Effector CD4-positive, alpha-beta T cell (primary cell): ENCODE measurements around the gene KCNA5. TPM values are rescaled to one million over a fixed set of nuclear protein-coding genes. Genes with fewer than 3 reads are reported as not detected.
A peak's percentile ranks its signal among the peaks of the same experiment; 100 is the strongest.

Source experiments
- DNase-seq: peaks from one replicate; pipeline ENCODE4 v3.0.0-alpha.2; 2020
- total RNA-seq: gene quantifications from one replicate; lab custom pipeline; 2026; lab: John Stamatoyannopoulos, UW

Gene KCNA5
- not detected for total RNA-seq

GRCh38 chr12:5043589-5044419 is at the start of gene KCNA5:
Gene KCNA5, plus strand, starts transcription at chr12:5043879. Its CDS starts 269 bp downstream, at chr12:5044148.
- DNase-seq: no peak

- DNase-seq: no peak
Measured at GRCh38 chr12:4994622-4995021, 49.1 kb upstream of the KCNA5 start.

DNA sequence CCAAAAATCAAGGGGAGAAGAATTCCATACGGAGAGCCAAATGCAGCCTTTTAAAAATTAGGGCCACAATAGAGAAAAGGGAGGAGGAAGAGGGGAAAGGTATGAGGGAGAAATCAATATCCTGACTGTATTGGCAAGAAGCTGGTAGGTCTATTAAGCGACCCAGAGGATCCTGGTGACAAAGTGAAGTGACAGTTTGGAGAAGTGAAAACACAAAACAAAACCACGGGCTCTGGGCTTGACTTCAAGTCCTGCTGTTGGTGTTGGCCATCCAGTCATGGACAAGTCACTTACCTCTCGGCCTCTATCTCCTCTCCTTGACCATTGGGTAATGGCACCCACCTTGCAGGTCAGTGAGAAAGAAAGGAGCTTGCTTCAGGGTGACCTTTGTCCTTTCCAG is 47.0 kb upstream of the KCNA5 start:
- DNase-seq: no peak

DNA sequence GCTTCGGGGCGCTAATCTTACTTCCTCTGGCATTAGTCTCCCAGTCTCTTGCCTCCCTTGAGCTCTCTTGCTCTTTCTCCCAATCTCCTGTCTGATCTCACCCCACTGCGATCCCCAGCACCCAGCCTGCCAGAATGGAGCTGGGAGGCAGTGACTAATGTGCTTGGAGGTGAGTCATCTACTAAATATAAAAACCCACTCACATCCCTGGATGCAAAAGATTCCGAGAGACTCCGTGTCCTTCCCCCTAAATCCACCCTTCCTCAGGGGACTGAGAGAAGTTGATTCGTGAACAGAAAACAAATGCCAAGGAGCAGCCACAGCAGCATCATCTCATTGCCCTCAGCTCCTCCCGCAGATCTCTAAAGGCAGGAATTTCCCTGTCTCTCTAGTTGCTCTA is 45.7 kb upstream of the KCNA5 start:
- DNase-seq: no peak

DNA sequence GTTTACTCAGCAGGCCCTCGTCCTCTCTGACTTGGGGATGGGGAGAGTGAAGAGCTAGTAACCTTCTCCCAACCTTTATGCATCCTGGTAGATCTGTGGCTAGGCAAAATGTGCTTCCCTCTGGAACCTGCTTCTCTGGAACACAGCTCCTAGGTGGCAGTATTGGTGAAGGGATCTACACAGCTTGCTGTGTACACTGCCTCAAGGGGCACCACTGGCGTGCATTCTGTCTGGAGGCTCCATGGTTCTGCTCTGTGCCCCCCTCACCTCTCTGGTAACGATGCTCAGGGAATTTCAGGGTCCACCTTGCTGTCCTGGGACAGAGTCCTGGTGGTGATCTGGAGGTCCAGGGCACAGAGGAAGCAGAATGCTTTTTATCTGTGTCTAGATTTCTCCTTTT is 43.5 kb upstream of the KCNA5 start:
- DNase-seq: no peak

- no peak for DNase-seq
Measured at GRCh38 chr12:5000658-5001385, 42.9 kb upstream of the KCNA5 start.

DNA sequence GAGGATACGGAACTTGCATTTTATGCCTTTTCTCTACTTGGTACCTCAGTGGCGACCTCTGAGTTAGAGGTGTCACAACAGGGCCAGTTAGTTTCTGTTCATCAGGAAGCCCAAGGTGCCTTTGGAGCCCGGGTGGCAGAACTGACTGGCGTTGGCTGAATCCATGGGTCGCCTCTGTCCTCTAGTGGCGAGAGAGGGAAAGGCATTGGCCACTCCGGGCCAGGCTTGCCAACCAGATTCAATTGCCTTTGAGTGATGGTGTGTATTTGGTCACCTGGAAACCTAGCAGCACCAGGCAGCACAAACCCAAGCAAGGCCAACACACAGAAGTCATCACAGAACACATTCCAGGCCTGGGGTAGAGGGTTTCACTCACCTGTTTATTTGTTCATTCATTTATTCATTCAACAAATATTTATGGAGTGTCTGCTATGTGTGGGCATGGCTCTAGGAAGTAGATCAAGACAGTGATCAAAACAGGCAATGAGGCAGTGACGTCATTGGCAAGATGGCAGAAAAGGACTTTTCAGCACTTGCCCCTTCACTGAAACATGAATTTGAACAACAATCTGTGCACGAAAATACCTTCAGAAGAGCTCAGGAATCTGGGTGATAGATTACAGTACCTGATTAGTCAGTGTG is 40.5 kb upstream of the KCNA5 start:
- peak; percentile 4 for DNase-seq

DNA sequence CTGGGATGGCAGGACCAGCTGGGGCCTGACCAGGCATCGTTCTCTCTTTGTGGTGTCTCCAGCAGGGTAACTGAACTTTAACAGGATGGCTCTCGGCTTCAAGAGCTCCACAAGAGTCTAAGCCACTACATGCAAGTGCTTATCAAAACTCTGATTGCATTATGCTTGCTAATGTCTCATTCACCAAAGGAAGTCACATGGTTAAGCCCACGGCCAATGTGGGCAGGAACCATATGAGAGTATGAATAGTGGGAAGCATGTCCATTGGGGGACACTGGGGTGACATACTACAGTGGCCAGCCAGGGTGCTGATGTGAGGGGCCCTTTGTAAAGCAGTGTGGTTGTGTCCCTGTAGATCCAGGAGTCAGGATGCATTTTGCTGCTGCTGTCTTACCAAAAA is 35.0 kb upstream of the KCNA5 start:
- no peak for DNase-seq

DNA sequence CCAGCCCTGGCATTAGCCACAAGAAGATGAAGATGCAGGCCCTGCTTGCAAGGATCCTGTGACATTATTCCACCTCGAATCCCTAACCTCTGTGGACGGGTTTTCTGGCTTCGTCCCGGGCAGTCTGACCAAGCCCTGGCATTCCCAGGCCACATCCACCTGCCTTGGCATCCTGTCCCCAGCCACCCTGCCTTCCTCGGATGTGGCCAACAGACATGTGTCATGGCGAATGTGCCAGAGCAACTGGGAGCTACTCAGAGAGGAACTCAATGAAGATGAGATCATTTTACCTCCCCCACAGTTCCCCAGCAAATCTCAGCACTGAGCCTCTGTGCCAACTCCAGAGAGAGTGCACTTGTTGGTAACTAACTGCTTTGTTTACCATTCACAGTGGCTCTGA is 33.5 kb upstream of the KCNA5 start:
- no peak for DNase-seq

DNA sequence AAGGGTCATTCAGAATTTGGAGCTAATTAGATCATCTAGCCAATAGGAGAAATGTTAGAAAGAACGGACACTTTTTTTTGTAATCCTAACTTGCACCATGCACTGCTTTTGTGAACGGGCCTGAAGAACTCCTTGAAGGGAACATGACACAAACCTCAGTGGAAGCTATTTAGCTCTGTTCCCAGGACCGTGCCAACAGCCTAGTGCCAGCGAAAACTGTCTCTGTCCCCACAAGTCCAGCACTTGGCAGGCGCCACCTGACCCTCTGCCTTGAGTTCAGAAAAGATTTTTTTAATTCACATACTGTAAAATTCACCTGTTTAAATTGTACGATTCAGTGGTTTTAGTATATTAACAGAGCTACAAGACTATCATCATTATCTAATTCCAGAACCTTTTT is 31.3 kb upstream of the KCNA5 start:
- DNase-seq: no peak

GRCh38 chr12:5013266-5013730 is 30.4 kb upstream of the KCNA5 start:
- no peak for DNase-seq

GRCh38 chr12:5014269-5014668 is 29.4 kb upstream of the KCNA5 start:
- DNase-seq: no peak

DNA sequence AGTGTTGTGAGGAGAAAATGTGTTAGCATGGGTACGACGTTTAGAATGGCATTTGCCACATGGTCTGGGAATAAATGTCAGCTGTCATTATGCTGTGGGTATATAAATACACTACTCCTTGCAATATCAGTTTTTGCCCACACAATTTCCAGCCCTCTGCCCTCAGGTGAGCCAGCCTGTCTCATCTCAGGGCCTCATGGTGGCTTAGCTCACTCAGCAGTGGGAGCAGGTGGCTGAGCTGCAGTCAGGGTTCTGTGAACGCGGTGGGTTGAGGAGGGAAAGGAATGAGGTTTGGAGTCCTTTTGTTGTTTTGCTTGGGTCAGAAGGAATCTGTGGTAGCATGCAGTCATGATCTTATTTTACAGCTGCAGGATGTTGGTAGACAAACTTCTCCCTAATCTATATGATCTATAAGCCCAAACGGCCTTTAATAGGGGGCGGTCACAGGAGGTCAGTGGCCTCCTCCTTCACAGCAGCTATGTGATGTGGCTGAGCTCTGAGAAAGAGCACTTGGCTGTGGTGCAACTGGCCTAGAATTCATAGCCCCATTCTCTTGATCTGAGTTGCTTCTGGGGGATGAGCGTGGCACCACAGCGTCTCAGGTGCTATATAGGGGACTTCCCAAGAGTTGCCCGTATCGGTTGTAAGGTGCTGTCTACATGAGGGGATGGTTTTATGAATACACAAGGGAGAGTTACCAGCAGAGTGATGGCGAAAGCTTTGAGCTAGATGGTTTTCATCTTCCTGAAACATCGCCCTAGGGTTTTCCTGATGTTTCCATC is 27.8 kb upstream of the KCNA5 start:
- DNase-seq: no peak

DNA sequence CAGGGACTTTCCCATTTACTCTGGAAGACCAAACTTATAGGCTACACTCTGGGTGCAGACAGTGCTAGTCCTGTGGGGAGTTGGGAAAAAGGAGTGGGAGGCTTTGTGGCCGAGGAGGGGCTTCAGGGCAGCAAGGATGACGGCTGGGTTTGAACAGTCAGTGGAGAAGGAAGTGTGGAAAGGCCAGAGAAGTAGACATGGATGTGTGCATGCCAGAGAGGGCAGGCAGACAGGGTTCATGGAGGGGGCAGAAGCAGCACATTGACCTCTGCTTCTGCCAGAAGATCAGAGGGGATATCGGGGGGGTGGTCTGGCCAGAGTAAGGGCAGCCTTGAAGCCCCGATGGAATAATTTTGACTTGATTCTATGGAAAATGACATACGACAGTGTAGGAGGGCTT is 27.2 kb upstream of the KCNA5 start:
- DNase-seq: no peak

DNA sequence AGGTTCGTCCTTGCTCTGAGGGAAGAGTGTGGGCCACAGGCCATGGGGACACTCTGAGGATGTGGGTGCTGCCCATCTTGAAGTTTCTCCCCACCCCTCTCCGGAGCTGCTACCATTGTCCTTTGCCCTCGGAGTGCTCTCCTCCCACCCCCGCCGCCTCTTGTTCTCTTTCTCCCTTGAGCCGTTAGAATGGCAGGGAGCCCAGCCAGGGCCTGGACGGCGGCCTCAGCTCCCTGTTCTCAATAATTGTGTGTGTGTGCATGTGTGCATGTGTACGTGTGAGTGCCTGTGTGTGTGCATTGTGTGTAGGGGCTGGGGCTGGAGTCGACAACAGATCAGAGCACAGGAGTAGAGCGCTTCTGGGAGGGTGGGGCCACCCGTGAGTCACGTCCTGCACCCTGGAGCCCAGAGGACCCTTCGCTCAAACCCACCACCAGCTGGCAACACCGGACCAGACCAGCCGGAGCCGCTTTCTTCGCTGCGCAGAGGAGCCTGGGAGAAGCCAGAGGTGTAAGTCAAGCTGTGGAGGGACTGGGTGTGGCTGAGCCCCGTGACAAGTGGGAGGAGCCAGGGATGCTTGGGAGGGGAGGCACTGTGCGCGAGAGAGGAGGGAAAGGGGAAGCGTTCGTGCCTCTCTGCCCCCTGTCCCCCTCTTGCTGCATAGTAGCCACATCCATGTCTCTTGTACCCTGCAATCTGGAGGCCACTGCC is 25.9 kb upstream of the KCNA5 start:
- DNase-seq: no peak

- DNase-seq: no peak
Measured at GRCh38 chr12:5018677-5019076, 25.0 kb upstream of the KCNA5 start.

GRCh38 chr12:5022025-5022424 is 21.7 kb upstream of the KCNA5 start:
- no peak for DNase-seq

GRCh38 chr12:5022465-5023061 is 21.1 kb upstream of the KCNA5 start:
- peak; percentile 10 for DNase-seq

DNA sequence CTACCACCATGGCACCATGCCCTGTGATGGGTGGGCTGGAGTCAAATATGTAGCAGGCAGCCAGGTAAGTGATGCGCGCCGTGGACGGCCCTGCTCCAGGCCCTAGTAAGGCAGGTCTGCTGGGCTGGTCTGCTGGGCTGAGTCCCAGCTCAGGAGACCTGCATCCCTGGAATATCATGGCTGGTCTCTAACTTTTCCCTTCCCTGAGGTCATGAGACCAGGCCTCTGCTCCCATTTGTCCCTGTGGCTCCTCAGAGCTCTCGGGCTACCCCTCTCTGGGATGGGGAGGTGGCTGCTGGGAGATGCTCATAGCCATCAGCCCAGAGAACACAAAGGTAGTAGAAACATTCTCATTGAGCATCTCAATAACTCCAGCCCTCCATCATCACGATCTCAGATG is 19.8 kb upstream of the KCNA5 start:
- DNase-seq: no peak

DNA sequence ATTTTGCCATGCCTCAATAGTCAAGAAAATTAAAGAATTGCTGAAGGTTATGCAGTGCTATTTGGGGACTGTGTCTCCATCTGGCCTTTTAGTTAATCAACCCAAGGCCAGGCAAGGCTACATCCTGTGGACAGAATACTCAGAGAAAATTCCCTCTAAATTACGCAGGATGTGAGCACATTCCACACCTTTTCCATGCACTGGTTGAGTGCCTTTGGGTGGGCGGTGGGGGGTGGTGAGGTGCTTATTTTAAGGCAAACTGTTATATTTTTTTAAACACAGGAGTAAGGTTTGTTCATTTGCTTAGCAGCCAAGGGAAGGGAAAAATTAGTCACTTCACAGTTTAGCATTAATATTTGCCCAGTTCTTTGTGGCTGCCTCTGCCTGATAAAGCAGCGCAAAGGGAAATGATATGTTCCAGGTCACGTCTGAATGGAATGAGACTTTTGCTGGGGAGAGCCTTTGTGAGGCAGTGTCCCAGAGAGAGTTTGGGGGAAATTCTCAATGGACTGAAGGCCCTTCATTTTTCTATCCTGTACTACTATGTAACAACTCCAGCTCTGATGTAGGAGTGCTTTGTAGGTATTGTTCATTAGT is 17.2 kb upstream of the KCNA5 start:
- no peak for DNase-seq
